Retinal pigment epithelial cell (primary cell): ENCODE results near the gene OTOP1.
"Not testable (repeated sequence)": the region's sequence is repeated elsewhere in the genome, so short reads cannot be mapped to it uniquely, and the experiment has no call there.

ENCODE experiments used
- DNase-seq: peaks from one replicate; pipeline ENCODE4 v3.0.0-alpha.2; 2010; ENCODE audit warnings: low read depth
- H3K4me3 ChIP-seq: 2 replicates; pipeline ENCODE4 v1.5.1; 2011; ENCODE audit warnings: mild to moderate bottlenecking, low read length, control low read depth, moderate library complexity
- CTCF ChIP-seq: conservative IDR thresholded peaks from 2 replicates; pipeline ENCODE4 v1.5.1; 2011; ENCODE audit warnings: low read depth, low read length, control low read depth, inconsistent platforms

Gene OTOP1

GRCh38 chr4:4182835-4183568 is 43.7 kb downstream of the OTOP1 start:
- TF ChIP-seq CTCF: peak; percentile 55
- no peak for DNase-seq
- no peak overlapping the region for H3K4me3 ChIP-seq

GRCh38 chr4:4170596-4171150 is 56.1 kb downstream of the OTOP1 start:
- no peak overlapping the region for H3K4me3 ChIP-seq
- TF ChIP-seq CTCF: no peak
- DNase-seq: no peak

- H3K4me3 ChIP-seq, DNase-seq: not testable (repeated sequence)
Measured at GRCh38 chr4:4167981-4168780, 58.5 kb downstream of the OTOP1 start.

GRCh38 chr4:4166986-4167385 is 59.7 kb downstream of the OTOP1 start:
- not testable (repeated sequence) for DNase-seq, H3K4me3 ChIP-seq

GRCh38 chr4:4165701-4166392 is 60.9 kb downstream of the OTOP1 start:
- not testable (repeated sequence) for H3K4me3 ChIP-seq, DNase-seq

- not testable (repeated sequence) for DNase-seq, H3K4me3 ChIP-seq
Measured at GRCh38 chr4:4164532-4165173, 62.1 kb downstream of the OTOP1 start.

GRCh38 chr4:4162186-4162585 is 64.5 kb downstream of the OTOP1 start:
- not testable (repeated sequence) for DNase-seq, H3K4me3 ChIP-seq

GRCh38 chr4:4160956-4161665 is 65.6 kb downstream of the OTOP1 start:
- H3K4me3 ChIP-seq, DNase-seq: not testable (repeated sequence)

- not testable (repeated sequence) for DNase-seq, H3K4me3 ChIP-seq
- TF ChIP-seq CTCF: peak; percentile 57
Measured at GRCh38 chr4:4145622-4146021, 81.1 kb downstream of the OTOP1 start.

GRCh38 chr4:4143376-4143775 is 83.4 kb downstream of the OTOP1 start:
- H3K4me3 ChIP-seq, DNase-seq: not testable (repeated sequence)

GRCh38 chr4:4142679-4143078 is 84.0 kb downstream of the OTOP1 start:
- not testable (repeated sequence) for H3K4me3 ChIP-seq, DNase-seq

GRCh38 chr4:4141186-4141585 is 85.5 kb downstream of the OTOP1 start:
- not testable (repeated sequence) for DNase-seq, H3K4me3 ChIP-seq
